ENCODE results near the gene OSBPL8.
"Not testable (repeated sequence)": the region's sequence is repeated elsewhere in the genome, so short reads cannot be mapped to it uniquely, and the experiment has no call there.

Gene OSBPL8

GRCh38 chr12:76346798-76347420 is 212.7 kb downstream of the OSBPL8 start:
- no peak for DNase-seq

- no peak for DNase-seq
These were observed 213.3 kb downstream of the OSBPL8 start for GRCh38 chr12:76346236-76346635.

- DNase-seq, result no peak
These were observed 214.0 kb downstream of the OSBPL8 start for GRCh38 chr12:76345569-76345968.

GRCh38 chr12:76341436-76342030 is 218.0 kb downstream of the OSBPL8 start:
- DNase-seq, result no peak

- no peak for DNase-seq
These were observed 218.7 kb downstream of the OSBPL8 start for GRCh38 chr12:76340680-76341435.

GRCh38 chr12:76337583-76337982 is 222.0 kb downstream of the OSBPL8 start:
- no peak for DNase-seq

- no peak for DNase-seq
These were observed 227.0 kb downstream of the OSBPL8 start for GRCh38 chr12:76332606-76333005.

GRCh38 chr12:76329606-76330005 is 230.0 kb downstream of the OSBPL8 start:
- no peak for DNase-seq

- DNase-seq, result no peak
These were observed 230.4 kb downstream of the OSBPL8 start for GRCh38 chr12:76329159-76329558.

GRCh38 chr12:76319595-76320319 is 239.8 kb downstream of the OSBPL8 start:
- not testable (repeated sequence) for DNase-seq

- DNase-seq, result no peak
These were observed 240.6 kb downstream of the OSBPL8 start for GRCh38 chr12:76318773-76319594.

- no peak for DNase-seq
These were observed 241.6 kb downstream of the OSBPL8 start for GRCh38 chr12:76317976-76318375.

GRCh38 chr12:76316468-76316867 is 243.1 kb downstream of the OSBPL8 start:
- DNase-seq, result no peak

GRCh38 chr12:76313299-76313698 is 246.3 kb downstream of the OSBPL8 start:
- no peak for DNase-seq

- DNase-seq, result no peak
These were observed 247.3 kb downstream of the OSBPL8 start for GRCh38 chr12:76312315-76312714.

GRCh38 chr12:76311796-76312195 is 247.8 kb downstream of the OSBPL8 start:
- DNase-seq, result no peak

GRCh38 chr12:76310110-76310509 is 249.5 kb downstream of the OSBPL8 start:
- DNase-seq, result no peak

GRCh38 chr12:76308866-76309265 is 250.7 kb downstream of the OSBPL8 start:
- no peak for DNase-seq

- DNase-seq, result no peak
These were observed 252.5 kb downstream of the OSBPL8 start for GRCh38 chr12:76307083-76307482.

GRCh38 chr12:76303989-76304460 is 255.5 kb downstream of the OSBPL8 start:
- DNase-seq, result no peak

- DNase-seq, result no peak
These were observed 256.2 kb downstream of the OSBPL8 start for GRCh38 chr12:76303365-76303764.
